OCI-LY1 (cell line): ENCODE results near the gene HDAC9.

ENCODE experiments used
- CTCF ChIP-seq: fragments of 200-600 bp; sonication (generic), shearing (Covaris generic); IDR thresholded peaks from 2 replicates; pipeline ENCODE4 v1.5.1; 2017; ENCODE audit warnings: mild to moderate bottlenecking, antibody characterized with exemption, low read length, moderate library complexity, mixed read lengths
- EZH2 ChIP-seq: fragments of 200-600 bp; sonication (generic), shearing (Covaris generic); IDR thresholded peaks from 2 replicates; pipeline ENCODE4 v1.8.0; 2017; ENCODE audit warnings: borderline replicate concordance, mixed run types, mild to moderate bottlenecking, antibody characterized with exemption, low read length, moderate library complexity, mixed read lengths

GRCh38 chr7:18577096-18577771 is 81.7 kb downstream of the HDAC9 start:
- TF ChIP-seq CTCF (no peak), EZH2 (no peak)
